GM18507 (cell line): Measurements from ENCODE around the gene FAM20C.

Experiments
- DNase-seq: peaks from one replicate; pipeline ENCODE4 v3.0.0; 2011; ENCODE audit warnings: low read depth; ENCODE audit not compliant: insufficient read length; ENCODE audit errors: extremely low spot score
- FAIRE-seq: peaks from 2 replicates; lab custom pipeline; 2011; peaks lifted over from hg19 to GRCh38; lab: Jason Lieb, UNC

FAM20C gene

DNA sequence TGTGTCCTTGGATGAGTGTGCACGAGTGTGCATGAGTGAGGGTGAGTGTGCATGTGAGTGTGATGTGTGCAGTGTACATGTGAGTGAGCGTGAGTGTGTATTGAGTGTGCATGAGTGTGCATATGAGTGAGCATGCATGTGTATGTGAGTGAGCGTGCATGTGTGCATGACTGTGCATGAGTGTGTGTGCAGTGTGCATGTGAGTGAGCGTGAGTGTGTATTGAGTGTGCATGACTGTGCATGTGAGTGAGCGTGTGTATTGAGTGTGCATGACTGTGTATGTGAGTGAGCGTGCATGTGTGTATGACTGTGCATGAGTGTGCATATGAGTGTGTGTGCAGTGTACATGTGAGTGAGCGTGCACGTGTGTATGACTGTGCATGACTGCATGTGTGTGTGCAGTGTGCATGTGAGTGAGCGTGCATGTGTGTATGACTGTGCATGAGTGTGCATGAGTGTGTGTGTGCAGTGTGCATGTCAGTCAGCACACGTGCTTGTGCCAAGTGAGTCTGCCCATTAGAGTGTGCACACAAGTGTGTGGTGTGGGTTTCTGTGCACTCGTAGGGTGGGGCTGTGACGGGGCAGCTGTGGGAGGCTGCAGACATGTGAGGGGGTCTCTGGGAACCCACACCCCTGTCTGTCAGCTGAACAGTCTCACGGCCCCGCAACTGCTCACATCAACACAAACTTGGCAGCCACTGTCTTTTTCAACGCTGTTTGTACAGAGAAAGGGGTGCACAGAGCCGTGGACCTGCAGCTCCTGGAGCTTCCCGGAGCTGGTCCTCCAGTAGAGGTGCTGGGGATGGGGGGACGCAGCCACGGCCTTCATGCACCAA is 112.4 kb downstream of the FAM20C start:
- no peak for FAIRE-seq
- DNase-seq, result no peak

DNA sequence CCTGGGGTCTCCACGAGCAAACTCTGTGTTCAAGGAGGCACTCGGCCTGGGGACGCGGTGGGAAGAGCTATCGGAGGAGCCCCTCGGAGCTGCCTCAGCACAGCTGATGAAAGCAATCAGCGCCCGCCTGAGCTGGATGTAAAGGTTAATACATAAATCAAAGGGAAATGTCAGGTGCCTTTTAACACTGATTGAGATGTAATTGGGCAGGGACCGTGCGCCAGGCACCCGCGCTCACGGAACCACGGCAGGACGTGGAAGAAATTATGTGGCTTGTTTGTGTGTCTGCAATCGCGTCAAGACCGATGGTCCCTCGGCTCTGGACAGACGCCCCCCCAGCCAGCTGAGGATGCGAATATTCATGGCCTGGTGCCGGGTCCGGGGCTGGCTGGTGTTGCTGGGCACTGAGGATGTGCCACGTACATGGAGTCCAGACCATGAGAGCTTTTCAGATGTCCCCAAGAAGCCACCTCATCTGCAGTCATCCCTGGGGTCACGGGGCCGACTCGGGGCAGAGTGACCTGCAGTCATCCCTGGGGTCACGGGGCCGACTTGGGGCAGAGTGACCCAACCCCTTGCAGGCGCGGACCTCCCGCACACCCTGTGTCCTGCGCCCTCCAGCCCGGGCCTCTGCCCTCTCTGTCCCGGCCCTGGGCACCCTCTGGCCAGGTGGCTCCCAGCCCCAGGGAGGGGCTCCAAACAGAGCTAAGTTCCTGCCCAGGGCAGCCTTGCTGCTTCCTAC is 113.2 kb downstream of the FAM20C start:
- FAIRE-seq, result no peak
- DNase-seq, result no peak

DNA sequence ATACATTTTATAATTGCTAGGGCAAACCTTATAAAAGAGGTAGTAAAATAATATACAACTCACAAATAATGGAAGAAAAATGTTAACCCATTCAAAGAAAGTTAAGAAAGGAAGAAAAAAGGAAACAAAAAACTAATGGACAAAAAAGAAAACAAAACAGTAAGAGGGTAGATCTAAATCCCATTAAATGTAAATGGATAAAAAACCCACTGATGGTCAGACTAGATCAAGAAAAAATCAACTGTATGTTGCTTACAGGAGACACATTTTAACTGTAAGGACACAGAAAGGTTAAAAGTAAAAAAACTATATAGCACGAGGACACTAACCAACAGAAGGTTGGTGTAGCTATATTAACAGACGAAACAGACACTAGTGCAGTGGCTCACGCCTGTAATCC is 115.6 kb downstream of the FAM20C start:
- FAIRE-seq, result no peak
- DNase-seq, result no peak

DNA sequence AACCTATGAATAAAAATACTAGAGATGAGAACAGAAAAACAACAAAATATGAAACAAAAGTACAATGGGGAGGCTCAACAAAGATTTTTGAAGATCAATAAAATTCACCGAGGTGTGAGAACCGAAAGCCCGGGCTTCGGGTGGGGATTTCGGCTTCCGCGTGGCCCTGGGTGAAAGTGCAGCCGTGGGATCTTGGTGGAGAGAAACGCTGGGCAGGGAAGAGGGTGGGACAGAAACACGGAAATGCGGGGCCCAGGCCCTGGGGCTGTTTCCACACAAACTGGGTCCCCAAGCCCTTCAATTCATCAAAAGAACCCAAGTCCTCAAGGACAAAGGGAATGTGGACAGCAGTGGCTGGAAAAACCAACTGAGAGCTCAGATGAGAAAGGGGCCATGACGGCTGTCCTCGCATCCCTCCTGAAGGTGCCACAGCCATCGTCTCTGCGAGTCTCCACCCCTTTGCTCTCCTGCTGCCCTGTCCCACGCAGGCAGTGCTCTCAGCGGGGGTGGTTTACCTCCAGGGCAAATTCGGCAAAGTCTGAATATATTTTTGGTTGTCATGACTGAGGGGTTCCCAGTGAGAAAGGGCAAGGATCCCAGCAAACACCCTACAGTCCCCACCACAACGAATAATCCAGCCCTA is 117.3 kb downstream of the FAM20C start:
- no peak for FAIRE-seq
- DNase-seq, result no peak
